ENCODE measurements around the gene LRRC52. TPM values are rescaled to one million over a fixed set of nuclear protein-coding genes. Genes with fewer than 3 reads are reported as not detected.

LRRC52 gene
- polyA plus RNA-seq, 1 donor from 2014 or later = not detected

DNA sequence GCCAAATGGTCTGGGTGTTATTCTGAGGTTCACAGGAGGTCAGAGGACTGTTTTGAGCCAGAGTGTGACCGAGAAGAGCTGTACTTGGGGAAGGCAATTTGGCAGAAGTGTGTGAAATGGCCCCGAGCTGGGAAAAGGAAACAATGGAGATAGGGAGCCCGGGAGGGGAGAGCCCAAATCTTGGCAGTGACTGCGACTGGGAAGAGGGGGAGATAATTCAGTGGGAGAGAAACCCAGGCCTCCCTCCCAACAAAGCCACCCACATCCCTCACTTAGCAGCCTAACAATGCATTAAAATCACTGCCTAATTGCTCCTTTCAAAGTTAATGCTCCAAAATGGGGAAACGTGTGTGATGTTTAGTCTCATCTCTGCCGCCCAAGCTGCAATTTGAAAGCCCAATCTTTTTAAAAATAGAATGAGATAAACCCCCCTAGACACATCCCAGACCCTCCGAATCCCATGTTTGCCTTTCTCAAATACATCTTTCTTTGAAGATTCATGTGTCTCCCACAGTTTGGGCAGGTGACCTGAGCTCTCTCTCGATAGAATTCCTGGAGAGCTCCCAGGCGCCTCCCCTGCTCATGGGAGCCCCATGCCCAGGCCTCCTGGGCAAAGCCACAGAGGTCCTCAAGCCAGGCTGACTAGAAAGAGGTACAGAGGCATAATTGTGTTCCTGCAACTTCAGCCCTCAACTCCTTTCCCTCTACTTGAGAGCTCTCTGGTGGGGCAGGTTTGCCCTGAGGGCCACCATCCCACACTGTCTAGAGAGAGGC, 17.3 kb downstream of the LRRC52 start:
- Mint-ChIP-seq H3K4me3 (no peak overlapping the region), H3K9me3 (no peaks in the 10 kb centered on the region), H3K4me1 (no peaks in the 10 kb centered on the region), H3K27ac (no peak overlapping the region), H3K27me3 (peaks cover 20% of the 10 kb centered on the region), H3K36me3 (no peaks in the 10 kb centered on the region)

- no peak overlapping the region for H3K4me3 Mint-ChIP-seq
- H3K36me3 Mint-ChIP-seq = no peaks in the 10 kb centered on the region
- H3K4me1 Mint-ChIP-seq = no peaks in the 10 kb centered on the region
- H3K27ac Mint-ChIP-seq = no peak overlapping the region
- H3K9me3 Mint-ChIP-seq = no peaks in the 10 kb centered on the region
- H3K27me3 Mint-ChIP-seq = peaks cover 19% of the 10 kb centered on the region
Observed at GRCh38 chr1:165562571-165562970, 18.8 kb downstream of the LRRC52 start.

GRCh38 chr1:165563551-165563950, 19.8 kb downstream of the LRRC52 start:
- no peak overlapping the region for H3K27ac Mint-ChIP-seq
- H3K4me3 Mint-ChIP-seq = no peak overlapping the region
- peaks cover 13% of the 10 kb centered on the region for H3K27me3 Mint-ChIP-seq
- H3K4me1 Mint-ChIP-seq = no peaks in the 10 kb centered on the region
- no peaks in the 10 kb centered on the region for H3K9me3 Mint-ChIP-seq
- H3K36me3 Mint-ChIP-seq = no peaks in the 10 kb centered on the region

DNA sequence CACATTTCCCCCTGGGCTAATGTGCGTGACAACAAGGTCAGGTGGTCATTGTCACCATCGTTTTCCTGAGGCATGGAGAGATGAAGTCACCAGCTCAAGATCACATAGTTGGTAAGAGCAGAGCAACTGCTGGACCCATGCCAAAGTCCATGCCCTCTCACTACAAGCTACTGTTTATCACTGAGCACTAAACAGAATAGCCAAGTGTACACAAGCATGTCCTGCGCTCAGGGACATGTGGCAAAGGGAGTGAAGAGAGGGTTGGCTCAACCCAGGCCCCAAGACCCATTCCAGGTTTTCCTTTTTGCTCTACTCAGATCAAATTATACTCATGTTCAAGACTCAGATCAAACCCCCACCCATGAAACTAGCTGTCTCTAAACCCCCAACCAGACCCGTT, 20.8 kb downstream of the LRRC52 start:
- H3K27ac Mint-ChIP-seq = no peak overlapping the region
- peaks cover 17% of the 10 kb centered on the region for H3K27me3 Mint-ChIP-seq
- peaks cover 1% of the 10 kb centered on the region for H3K36me3 Mint-ChIP-seq

DNA sequence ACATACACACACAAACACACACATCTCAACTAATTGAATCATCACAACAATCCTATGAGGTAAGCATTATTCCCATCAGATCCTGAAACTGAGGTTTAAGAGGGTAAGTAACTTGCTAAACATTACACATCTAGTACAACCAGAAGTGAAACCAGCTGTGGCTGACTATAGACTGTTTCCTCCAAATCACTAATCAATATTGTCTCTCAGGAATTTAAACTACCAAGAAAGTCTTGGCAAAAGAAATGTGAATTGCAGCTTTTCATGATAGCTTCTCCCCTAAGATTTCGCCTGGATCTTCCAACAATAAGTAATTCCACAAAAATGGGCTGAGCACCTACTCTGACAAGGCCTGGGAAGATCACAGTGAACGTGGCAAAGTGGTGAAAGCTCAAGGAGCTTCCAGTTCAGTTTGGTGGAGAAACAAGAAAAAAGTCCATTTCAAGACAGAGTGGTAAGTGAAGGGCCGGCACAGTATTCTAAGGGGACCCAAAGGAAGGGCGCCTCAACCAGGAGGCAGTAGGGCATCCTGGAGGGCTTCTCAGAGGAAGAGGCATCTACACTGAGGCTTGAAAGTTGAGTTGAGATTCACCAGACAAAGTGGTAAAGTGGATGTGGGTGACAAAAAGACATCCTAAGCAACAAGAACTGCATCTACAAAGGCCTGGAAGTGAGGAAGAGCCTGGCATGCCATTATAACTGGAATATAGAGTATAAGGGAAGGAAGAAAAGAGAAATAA, 22.1 kb downstream of the LRRC52 start:
- H3K36me3 Mint-ChIP-seq = peaks cover 3% of the 10 kb centered on the region
- H3K4me1 Mint-ChIP-seq = no peaks in the 10 kb centered on the region
- peaks cover 18% of the 10 kb centered on the region for H3K27me3 Mint-ChIP-seq
- H3K9me3 Mint-ChIP-seq = no peaks in the 10 kb centered on the region
- no peak overlapping the region for H3K27ac Mint-ChIP-seq
- no peak overlapping the region for H3K4me3 Mint-ChIP-seq

More for the DNA sequence above, 20.8 kb downstream of the LRRC52 start:
- H3K4me3 Mint-ChIP-seq = no peak overlapping the region
- no peaks in the 10 kb centered on the region for H3K4me1 Mint-ChIP-seq
- no peaks in the 10 kb centered on the region for H3K9me3 Mint-ChIP-seq

DNA sequence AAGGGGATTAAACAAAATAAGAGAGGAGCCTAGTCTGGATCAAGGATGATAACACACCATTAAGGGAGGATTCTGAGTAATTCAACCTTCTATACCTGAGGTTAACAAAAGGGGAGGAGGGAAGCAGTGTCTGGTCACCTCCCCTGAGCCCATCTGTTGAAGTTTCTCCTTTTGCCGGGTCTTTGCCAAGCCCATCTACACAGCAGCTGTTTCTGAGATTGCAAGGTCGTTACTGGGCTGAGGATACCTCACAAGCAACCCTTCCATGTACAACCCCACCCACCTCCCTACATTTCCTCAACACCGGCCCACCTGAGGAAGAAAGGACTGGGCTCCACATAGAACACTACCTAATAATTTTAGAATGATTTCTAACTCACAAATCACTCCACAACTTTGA, 26.3 kb downstream of the LRRC52 start:
- peaks cover 3% of the 10 kb centered on the region for H3K36me3 Mint-ChIP-seq
- no peak overlapping the region for H3K27ac Mint-ChIP-seq
- peaks cover 17% of the 10 kb centered on the region for H3K27me3 Mint-ChIP-seq
- peaks cover 0 to 1% (median 0%) of the 10 kb centered on the region in 3 donors for H3K9me3 Mint-ChIP-seq
- H3K4me3 Mint-ChIP-seq = no peak overlapping the region
- no peaks in the 10 kb centered on the region for H3K4me1 Mint-ChIP-seq

DNA sequence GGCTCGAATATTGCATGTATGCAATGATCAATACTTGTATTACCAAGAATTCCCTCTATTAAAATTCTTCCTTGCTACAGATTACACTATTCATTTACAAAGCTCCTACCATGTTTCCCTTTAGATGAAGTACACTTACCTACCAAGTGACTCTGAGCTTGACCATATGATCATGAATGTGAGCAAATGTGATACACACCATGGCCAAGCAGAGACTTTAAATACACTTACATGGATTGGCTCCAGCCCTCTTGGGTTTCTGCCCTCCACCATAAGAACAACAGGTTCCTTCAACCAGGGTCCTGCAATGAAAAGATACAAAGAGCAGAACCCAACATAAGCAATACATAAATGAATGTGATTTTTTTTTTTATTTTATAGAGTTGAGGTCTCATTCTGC, 30.0 kb downstream of the LRRC52 start:
- Mint-ChIP-seq H3K36me3 (peaks cover 3% of the 10 kb centered on the region), H3K27me3 (peaks cover 19% of the 10 kb centered on the region), H3K4me1 (no peaks in the 10 kb centered on the region), H3K9me3 (peaks cover 0 to 1% (median 0%) of the 10 kb centered on the region in 3 donors), H3K4me3 (no peak overlapping the region), H3K27ac (no peak overlapping the region)

DNA sequence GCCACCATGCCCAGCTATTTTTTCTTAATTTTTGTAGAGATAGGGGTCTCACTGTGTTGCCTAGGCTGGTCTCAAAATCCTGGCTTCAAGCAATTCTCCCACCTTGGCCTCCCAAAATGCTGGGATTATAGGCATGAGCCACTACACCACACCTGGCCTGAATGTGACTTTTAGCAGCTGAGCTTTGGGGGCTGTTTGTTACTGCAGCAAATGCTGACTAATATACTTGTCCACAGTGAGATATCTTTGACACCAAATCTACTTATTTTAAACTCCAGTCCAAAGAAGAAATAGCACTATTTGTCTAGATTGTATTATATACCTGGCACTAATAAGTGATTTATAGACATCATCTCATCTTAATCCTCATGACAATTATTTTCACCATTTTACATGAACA, 30.5 kb downstream of the LRRC52 start:
- no peaks in the 10 kb centered on the region for H3K4me1 Mint-ChIP-seq
- peaks cover 0 to 1% (median 0%) of the 10 kb centered on the region in 3 donors for H3K9me3 Mint-ChIP-seq
- H3K27me3 Mint-ChIP-seq = peaks cover 18% of the 10 kb centered on the region
- H3K27ac Mint-ChIP-seq = no peak overlapping the region
- H3K4me3 Mint-ChIP-seq = no peak overlapping the region
- H3K36me3 Mint-ChIP-seq = peaks cover 3% of the 10 kb centered on the region

GRCh38 chr1:165575468-165576099, 31.8 kb downstream of the LRRC52 start:
- Mint-ChIP-seq H3K27ac (no peak overlapping the region), H3K4me3 (no peak overlapping the region), H3K36me3 (no peaks in the 10 kb centered on the region), H3K4me1 (no peaks in the 10 kb centered on the region), H3K9me3 (peaks cover 0 to 1% (median 0%) of the 10 kb centered on the region in 3 donors), H3K27me3 (peaks cover 12% of the 10 kb centered on the region)

- H3K36me3 Mint-ChIP-seq = no peaks in the 10 kb centered on the region
- H3K27ac Mint-ChIP-seq = no peak overlapping the region
- H3K27me3 Mint-ChIP-seq = peaks cover 11% of the 10 kb centered on the region
- no peak overlapping the region for H3K4me3 Mint-ChIP-seq
- H3K9me3 Mint-ChIP-seq = peaks cover 0 to 1% (median 0%) of the 10 kb centered on the region in 3 donors
- no peaks in the 10 kb centered on the region for H3K4me1 Mint-ChIP-seq
Observed at GRCh38 chr1:165576536-165576935, 32.7 kb downstream of the LRRC52 start.

DNA sequence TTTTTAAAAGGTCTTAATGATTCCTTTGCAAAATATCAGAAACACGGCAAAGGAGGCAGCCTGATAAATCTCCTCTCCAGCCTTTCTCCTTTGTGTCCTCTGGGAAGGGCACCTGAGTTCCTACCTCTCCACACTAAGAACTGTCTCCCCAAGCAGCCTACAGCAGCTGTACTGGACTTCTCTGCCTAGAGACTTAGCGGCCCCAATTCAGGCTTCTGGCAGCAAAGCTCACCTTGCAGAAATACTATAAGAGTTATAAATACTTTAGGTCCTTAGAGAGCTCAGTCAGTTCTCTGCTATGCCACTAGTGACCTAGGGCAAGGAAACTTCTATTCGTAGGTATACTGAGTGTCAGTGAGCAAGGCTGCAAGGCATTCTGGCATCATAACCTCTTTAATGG, 33.9 kb downstream of the LRRC52 start:
- H3K27ac Mint-ChIP-seq = no peak overlapping the region
- no peaks in the 10 kb centered on the region for H3K4me1 Mint-ChIP-seq
- H3K4me3 Mint-ChIP-seq = no peak overlapping the region
- H3K27me3 Mint-ChIP-seq = peaks cover 10% of the 10 kb centered on the region
- peaks cover 0 to under 1% (median 0%) of the 10 kb centered on the region in 3 donors for H3K9me3 Mint-ChIP-seq
- H3K36me3 Mint-ChIP-seq = no peaks in the 10 kb centered on the region

DNA sequence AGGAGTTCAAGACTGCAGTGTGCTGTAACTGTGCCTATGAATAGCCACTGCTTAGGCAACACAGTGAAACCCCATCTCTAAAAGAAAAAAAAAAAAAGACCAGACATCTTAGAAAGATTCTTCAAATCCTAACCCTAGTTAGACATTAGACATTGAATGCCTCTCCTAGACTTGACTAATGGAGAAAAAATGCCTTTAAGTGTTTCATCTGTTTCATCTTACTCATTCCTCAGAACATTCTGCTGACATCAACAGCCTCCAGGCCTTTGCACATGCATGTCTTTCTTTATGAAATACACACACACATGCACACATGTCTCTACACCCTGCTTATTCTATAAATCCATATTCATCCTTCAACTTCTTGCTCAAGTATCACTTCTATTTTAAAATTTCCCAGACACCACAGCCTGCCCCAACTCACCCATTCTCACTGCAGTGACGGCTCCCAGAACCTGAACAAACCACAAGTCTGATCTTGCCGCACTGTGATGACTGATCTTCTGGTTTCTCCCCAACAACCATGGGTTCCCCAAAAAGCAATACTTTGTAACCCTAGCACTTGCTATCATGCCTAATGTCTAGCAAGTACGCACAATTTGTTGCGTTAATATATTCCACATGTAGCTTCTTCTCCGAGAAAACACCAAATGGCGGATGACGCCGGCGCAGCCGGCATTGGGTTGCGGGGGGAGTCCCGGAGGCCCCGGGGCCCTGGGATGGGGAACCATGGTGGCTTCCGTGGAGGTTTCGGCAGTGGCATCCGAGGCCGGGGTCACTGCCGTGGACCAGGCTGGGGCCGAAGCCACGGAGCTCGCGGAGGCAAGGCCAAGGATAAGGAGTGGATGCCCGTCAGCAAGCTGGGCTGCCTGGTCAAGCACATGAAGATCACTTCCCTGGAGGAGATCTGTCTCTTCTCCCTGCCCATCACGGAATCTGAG, 37.4 kb downstream of the LRRC52 start:
- H3K4me3 Mint-ChIP-seq = no peak overlapping the region
- peaks cover 9% of the 10 kb centered on the region for H3K27me3 Mint-ChIP-seq
- H3K9me3 Mint-ChIP-seq = no peaks in the 10 kb centered on the region

GRCh38 chr1:165581926-165582325, 38.1 kb downstream of the LRRC52 start:
- H3K27ac Mint-ChIP-seq = no peak overlapping the region
- no peaks in the 10 kb centered on the region for H3K36me3 Mint-ChIP-seq
- H3K9me3 Mint-ChIP-seq = no peaks in the 10 kb centered on the region
- no peak overlapping the region for H3K4me3 Mint-ChIP-seq
- H3K4me1 Mint-ChIP-seq = no peaks in the 10 kb centered on the region
- H3K27me3 Mint-ChIP-seq = peaks cover 15% of the 10 kb centered on the region

More for the DNA sequence above, 37.4 kb downstream of the LRRC52 start:
- Mint-ChIP-seq H3K4me1 (no peaks in the 10 kb centered on the region), H3K36me3 (no peaks in the 10 kb centered on the region), H3K27ac (peak overlapping the region in 1 of 3 donors; percentile 21)

DNA sequence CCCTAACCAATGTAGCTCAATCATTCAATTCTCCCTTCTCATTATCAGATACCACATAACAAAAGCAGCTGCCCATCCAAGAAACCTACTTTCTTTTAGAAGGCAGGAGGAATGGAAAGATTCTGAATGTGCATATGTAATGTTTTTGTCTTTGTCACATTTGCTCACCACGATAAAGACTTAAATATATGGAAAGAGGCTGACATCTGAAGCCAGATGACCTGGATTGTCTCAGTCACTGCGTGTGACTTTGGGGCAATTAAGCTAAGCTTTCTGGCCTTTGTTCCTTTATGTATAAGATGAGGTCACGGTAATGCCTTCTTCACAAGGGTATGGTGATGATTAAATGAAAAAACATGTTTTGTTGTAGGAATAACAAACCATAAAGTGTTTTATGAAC, 42.6 kb downstream of the LRRC52 start:
- Mint-ChIP-seq H3K27me3 (peaks cover 32% of the 10 kb centered on the region), H3K4me1 (no peaks in the 10 kb centered on the region), H3K4me3 (no peak overlapping the region), H3K27ac (no peak overlapping the region), H3K9me3 (no peaks in the 10 kb centered on the region), H3K36me3 (no peaks in the 10 kb centered on the region)

Measured in IgD-negative memory B cell (primary cell).